Measurements from ENCODE around the gene AKAP13.

GRCh38 chr15:85755942-85756341, 375.5 kb downstream of the AKAP13 start:
- no peak for TF ChIP-seq REST (tag by site-specific recombination; IDR thresholded peaks at IDR 0.05)
- no peak for TF ChIP-seq ZFP69B (tag by site-specific recombination; IDR thresholded peaks at IDR 0.05)
- TF ChIP-seq SETDB1 (IDR thresholded peaks at IDR 0.05; ENCODE audit: insufficient read length, low read length), result no peak
- TF ChIP-seq CTCF (tag by site-specific recombination; IDR thresholded peaks at IDR 0.05), result no peak
- no peak for TF ChIP-seq PRDM1 (tag by site-specific recombination; IDR thresholded peaks at IDR 0.05)
- no peak for TF ChIP-seq ZBTB20 (tag by site-specific recombination; IDR thresholded peaks at IDR 0.05)
- TF ChIP-seq ZBTB26 (tag by site-specific recombination; optimal IDR thresholded peaks at IDR 0.05), result no peak
- TF ChIP-seq ZNF214 (tag by site-specific recombination; IDR thresholded peaks at IDR 0.05; ENCODE audit: borderline replicate concordance), result no peak
- TF ChIP-seq MZF1 (tag by site-specific recombination; IDR thresholded peaks at IDR 0.05; ENCODE audit: borderline replicate concordance), result no peak
- no peak for TF ChIP-seq ZNF350 (tag by site-specific recombination; IDR thresholded peaks at IDR 0.05)
- TF ChIP-seq BCL6B (tag by site-specific recombination; IDR thresholded peaks at IDR 0.05), result no peak
- no peak for TF ChIP-seq YY1 (tag by site-specific recombination; IDR thresholded peaks at IDR 0.05)
- no peak for TF ChIP-seq ZNF658 (tag by site-specific recombination; IDR thresholded peaks at IDR 0.05)

Measured in HEK293 (cell line).